SU-DHL-6 (cell line): ENCODE data around the gene BCAS4.

Experiments used
- H2AFZ ChIP-seq: fragments of 200-600 bp; sonication (generic); 2 replicates; pipeline ENCODE4 v1.6.1; 2014; ENCODE audit warnings: low read depth, mild to moderate bottlenecking, moderate library complexity, mixed read lengths, antibody characterized with exemption, low read length; ENCODE audit not compliant: severe bottlenecking
- H3F3A ChIP-seq: fragments of 200-600 bp; shearing (Covaris generic); 2 replicates; pipeline ENCODE4 v1.6.0; 2016; ENCODE audit warnings: antibody characterized with exemption, mild to moderate bottlenecking; ENCODE audit not compliant: insufficient read depth
- H3K27ac ChIP-seq: fragments of 200-600 bp; sonication (generic); 2 replicates; pipeline ENCODE4 v1.5.1; 2016; ENCODE audit warnings: low read depth, mild to moderate bottlenecking, low read length, moderate library complexity, mixed read lengths
- H3K27me3 ChIP-seq: fragments of 200-600 bp; sonication (generic), shearing (Covaris generic); 2 replicates; pipeline ENCODE4 v1.6.0; 2014; ENCODE audit warnings: mild to moderate bottlenecking, low read length
- H3K36me3 ChIP-seq: fragments of 200-600 bp; sonication (generic); 2 replicates; pipeline ENCODE4 v1.6.1; 2014; ENCODE audit warnings: mild to moderate bottlenecking, low read length, mixed read lengths
- H3K4me2 ChIP-seq: fragments of 300-600, 200-600 bp; shearing (Covaris generic), sonication (generic); 2 replicates; pipeline ENCODE4 v1.6.0; 2014; ENCODE audit warnings: low read length, low read depth, mild to moderate bottlenecking; ENCODE audit not compliant: poor library complexity, severe bottlenecking
- H3K4me3 ChIP-seq: fragments of 200-600 bp; sonication (generic); 2 replicates; pipeline ENCODE4 v1.5.1; 2014; ENCODE audit warnings: antibody characterized with exemption, low read length, mild to moderate bottlenecking, mixed read lengths; ENCODE audit not compliant: insufficient read depth, poor library complexity, severe bottlenecking
- H3K79me2 ChIP-seq: fragments of 200-600 bp; sonication (generic); 2 replicates; pipeline ENCODE4 v1.6.1; 2014; ENCODE audit warnings: mild to moderate bottlenecking, low read length, moderate library complexity; ENCODE audit not compliant: insufficient read depth
- H3K9ac ChIP-seq: fragments of 200-600 bp; sonication (generic); 2 replicates; pipeline ENCODE4 v1.7.0; 2014; ENCODE audit warnings: mild to moderate bottlenecking, low read length
- H3K9me2 ChIP-seq: fragments of 200-600 bp; sonication (generic); replicated peaks from 2 replicates; pipeline ENCODE4 v1.6.1; 2014; ENCODE audit warnings: low read length; ENCODE audit not compliant: insufficient read depth
- H3K9me3 ChIP-seq: fragments of 200-600 bp; sonication (generic); 2 replicates; pipeline ENCODE4 v1.6.1; 2014; ENCODE audit warnings: low read length, mixed read lengths; ENCODE audit not compliant: insufficient read depth
- H4K20me1 ChIP-seq: fragments of 200-600 bp; sonication (generic); 2 replicates; pipeline ENCODE4 v1.6.1; 2014; ENCODE audit warnings: low read depth, mild to moderate bottlenecking, antibody characterized with exemption, low read length, moderate library complexity, mixed read lengths
- EZH2phosphoT487 ChIP-seq: fragments of 200-600 bp; sonication (generic), shearing (Covaris generic); conservative IDR thresholded peaks from 2 replicates; pipeline ENCODE4 v1.6.1; 2018; ENCODE audit warnings: mild to moderate bottlenecking, antibody characterized with exemption, low read length, moderate library complexity, mixed read lengths
- TF ChIP-seq, protein P1 (sequence below): fragments of 200-600 bp; sonication (generic); IDR thresholded peaks from one replicate; pipeline ENCODE4 v1.5.1; 2017; ENCODE audit warnings: antibody characterized with exemption, mild to moderate bottlenecking, low read length, moderate library complexity; ENCODE audit not compliant: insufficient read depth, poor library complexity, severe bottlenecking

Gene BCAS4

GRCh38 chr20:50850721-50851286 lies 55.9 kb downstream of the BCAS4 start:
- Histone ChIP-seq H3K4me3 (no peak overlapping the region), H3K9me2 (no peaks in the 10 kb centered on the region), H3K4me2 (no peak overlapping the region), H4K20me1 (no peaks in the 10 kb centered on the region), H2AFZ (no peak overlapping the region), H3K79me2 (peaks cover 27% of the 10 kb centered on the region; the same call in 1 of the 2 replicates), H3K36me3 (0 out of 2 replicates have a peak, but pooled peaks cover 3% of the 10 kb centered on the region), H3K9me3 (no peaks in the 10 kb centered on the region), H3K27ac (peak overlapping the region; percentile 88; the same call in 1 of the 2 replicates), H3F3A (peaks cover 10% of the 10 kb centered on the region), H3K27me3 (no peaks in the 10 kb centered on the region), H3K9ac (no peak overlapping the region)
- TF ChIP-seq EZH2phosphoT487 = no peak
- TF ChIP-seq, protein P1, sequence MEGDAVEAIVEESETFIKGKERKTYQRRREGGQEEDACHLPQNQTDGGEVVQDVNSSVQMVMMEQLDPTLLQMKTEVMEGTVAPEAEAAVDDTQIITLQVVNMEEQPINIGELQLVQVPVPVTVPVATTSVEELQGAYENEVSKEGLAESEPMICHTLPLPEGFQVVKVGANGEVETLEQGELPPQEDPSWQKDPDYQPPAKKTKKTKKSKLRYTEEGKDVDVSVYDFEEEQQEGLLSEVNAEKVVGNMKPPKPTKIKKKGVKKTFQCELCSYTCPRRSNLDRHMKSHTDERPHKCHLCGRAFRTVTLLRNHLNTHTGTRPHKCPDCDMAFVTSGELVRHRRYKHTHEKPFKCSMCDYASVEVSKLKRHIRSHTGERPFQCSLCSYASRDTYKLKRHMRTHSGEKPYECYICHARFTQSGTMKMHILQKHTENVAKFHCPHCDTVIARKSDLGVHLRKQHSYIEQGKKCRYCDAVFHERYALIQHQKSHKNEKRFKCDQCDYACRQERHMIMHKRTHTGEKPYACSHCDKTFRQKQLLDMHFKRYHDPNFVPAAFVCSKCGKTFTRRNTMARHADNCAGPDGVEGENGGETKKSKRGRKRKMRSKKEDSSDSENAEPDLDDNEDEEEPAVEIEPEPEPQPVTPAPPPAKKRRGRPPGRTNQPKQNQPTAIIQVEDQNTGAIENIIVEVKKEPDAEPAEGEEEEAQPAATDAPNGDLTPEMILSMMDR = no peak

DNA sequence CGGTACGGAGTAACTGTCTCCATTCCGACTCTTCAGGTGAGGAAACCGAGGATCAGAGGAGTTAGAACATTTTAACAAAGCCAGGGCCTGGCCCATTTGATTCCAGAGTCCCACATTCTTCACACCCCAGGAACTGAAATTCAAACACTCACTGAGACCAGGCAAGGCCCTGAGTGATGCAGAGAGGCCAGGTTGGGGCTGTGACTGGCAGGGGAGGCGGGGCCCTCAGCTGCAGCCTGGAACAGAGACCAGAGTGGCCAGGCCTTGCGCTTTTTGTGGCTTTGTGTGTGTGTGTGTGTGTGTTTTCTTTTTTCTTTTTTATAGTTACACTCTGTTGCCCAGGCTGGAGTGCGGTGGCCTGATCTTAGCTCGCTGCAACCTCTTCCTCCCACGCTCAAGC lies 57.2 kb downstream of the BCAS4 start:
- no peaks in the 10 kb centered on the region for H4K20me1 ChIP-seq
- no peak overlapping the region for H3K4me3 ChIP-seq
- H3K9me2 ChIP-seq = no peaks in the 10 kb centered on the region
- H3K27me3 ChIP-seq = no peaks in the 10 kb centered on the region
- H3F3A ChIP-seq = peaks cover 10% of the 10 kb centered on the region
- H3K9ac ChIP-seq = no peak overlapping the region
- H3K9me3 ChIP-seq = no peaks in the 10 kb centered on the region
- H3K4me2 ChIP-seq = no peak overlapping the region
- no peak overlapping the region for H2AFZ ChIP-seq
- no peak overlapping the region for H3K27ac ChIP-seq
- peaks cover 27% of the 10 kb centered on the region; the same call in 1 of the 2 replicates for H3K79me2 ChIP-seq
- no peak for TF ChIP-seq EZH2phosphoT487
- TF ChIP-seq, protein P1 = no peak
- 0 out of 2 replicates have a peak, but pooled peaks cover 3% of the 10 kb centered on the region for H3K36me3 ChIP-seq

- Histone ChIP-seq H3K9me3 (no peaks in the 10 kb centered on the region), H3K27ac (no peak overlapping the region), H3K27me3 (no peaks in the 10 kb centered on the region), H3K4me3 (no peak overlapping the region), H2AFZ (no peak overlapping the region), H3F3A (no peaks in the 10 kb centered on the region), H3K9me2 (no peaks in the 10 kb centered on the region), H3K9ac (no peak overlapping the region), H4K20me1 (no peaks in the 10 kb centered on the region), H3K36me3 (peaks cover 3% of the 10 kb centered on the region; the same call in 1 of the 2 replicates), H3K79me2 (peaks cover 32% of the 10 kb centered on the region; the same call in 1 of the 2 replicates), H3K4me2 (no peak overlapping the region)
- TF ChIP-seq, protein P1 = no peak
- no peak for TF ChIP-seq EZH2phosphoT487
Measured at GRCh38 chr20:50854506-50855249, 59.8 kb downstream of the BCAS4 start.
